Epithelial cell of proximal tubule (primary cell): ENCODE results near the gene FAM98B. TPM values are rescaled to one million over a fixed set of nuclear protein-coding genes. Genes with fewer than 3 reads are reported as not detected.
"Not testable (repeated sequence)": the region's sequence is repeated elsewhere in the genome, so short reads cannot be mapped to it uniquely, and the experiment has no call there.

Experiments
- DNase-seq: peaks from one replicate; pipeline ENCODE4 v3.0.0-alpha.2; 2011; ENCODE audit warnings: low read depth
- H3K4me3 ChIP-seq: 2 replicates; pipeline ENCODE4 v1.5.1; 2011; ENCODE audit warnings: low read depth, mild to moderate bottlenecking, low read length
- total RNA-seq: library from RNA; depleted of rRNA; stranded (reverse); fragments of >200 nt; gene quantifications from 2 replicates; pipeline ENCODE4 v1.2.3, GENCODE V29; 2015
- TF ChIP-seq, protein P1 (sequence below): conservative IDR thresholded peaks from 2 replicates; pipeline ENCODE4 v1.5.1; 2012; ENCODE audit warnings: low read depth, mild to moderate bottlenecking, low read length

Gene FAM98B
- total RNA-seq, 1 donor from 2014 or later, result 7.8 TPM

DNA sequence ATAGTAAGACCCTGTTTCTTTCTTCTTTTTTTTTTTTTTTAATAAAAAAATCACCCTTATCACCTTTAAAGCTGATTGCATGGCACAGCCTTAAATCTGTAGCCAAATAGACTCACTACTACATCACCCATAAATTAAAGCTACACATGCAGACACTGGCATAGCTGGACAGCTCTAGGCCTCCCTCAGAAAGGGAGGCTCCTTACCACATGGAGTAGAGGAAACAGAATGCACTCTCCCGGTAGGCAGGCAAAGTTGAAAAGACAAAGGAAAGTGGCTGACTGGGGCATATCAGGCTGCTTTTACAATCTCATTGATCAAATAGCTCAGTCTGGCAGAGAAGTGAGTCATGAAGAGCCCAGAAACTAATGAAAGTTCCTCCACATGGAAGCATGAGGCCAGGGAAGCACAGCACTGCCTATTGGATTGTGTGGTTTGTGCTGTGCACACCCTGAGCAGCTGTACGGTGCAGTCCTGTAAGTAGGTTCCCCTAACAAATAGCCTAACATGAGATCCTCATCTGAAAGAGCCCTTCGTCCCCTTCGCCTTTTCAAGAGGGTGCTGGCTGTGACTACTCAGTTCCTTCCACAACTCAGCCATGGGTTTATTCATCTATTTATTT is 32.7 kb upstream of the FAM98B start:
- DNase-seq, result no peak
- no peak overlapping the region for H3K4me3 ChIP-seq
- TF ChIP-seq, protein P1, sequence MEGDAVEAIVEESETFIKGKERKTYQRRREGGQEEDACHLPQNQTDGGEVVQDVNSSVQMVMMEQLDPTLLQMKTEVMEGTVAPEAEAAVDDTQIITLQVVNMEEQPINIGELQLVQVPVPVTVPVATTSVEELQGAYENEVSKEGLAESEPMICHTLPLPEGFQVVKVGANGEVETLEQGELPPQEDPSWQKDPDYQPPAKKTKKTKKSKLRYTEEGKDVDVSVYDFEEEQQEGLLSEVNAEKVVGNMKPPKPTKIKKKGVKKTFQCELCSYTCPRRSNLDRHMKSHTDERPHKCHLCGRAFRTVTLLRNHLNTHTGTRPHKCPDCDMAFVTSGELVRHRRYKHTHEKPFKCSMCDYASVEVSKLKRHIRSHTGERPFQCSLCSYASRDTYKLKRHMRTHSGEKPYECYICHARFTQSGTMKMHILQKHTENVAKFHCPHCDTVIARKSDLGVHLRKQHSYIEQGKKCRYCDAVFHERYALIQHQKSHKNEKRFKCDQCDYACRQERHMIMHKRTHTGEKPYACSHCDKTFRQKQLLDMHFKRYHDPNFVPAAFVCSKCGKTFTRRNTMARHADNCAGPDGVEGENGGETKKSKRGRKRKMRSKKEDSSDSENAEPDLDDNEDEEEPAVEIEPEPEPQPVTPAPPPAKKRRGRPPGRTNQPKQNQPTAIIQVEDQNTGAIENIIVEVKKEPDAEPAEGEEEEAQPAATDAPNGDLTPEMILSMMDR, result no peak

DNA sequence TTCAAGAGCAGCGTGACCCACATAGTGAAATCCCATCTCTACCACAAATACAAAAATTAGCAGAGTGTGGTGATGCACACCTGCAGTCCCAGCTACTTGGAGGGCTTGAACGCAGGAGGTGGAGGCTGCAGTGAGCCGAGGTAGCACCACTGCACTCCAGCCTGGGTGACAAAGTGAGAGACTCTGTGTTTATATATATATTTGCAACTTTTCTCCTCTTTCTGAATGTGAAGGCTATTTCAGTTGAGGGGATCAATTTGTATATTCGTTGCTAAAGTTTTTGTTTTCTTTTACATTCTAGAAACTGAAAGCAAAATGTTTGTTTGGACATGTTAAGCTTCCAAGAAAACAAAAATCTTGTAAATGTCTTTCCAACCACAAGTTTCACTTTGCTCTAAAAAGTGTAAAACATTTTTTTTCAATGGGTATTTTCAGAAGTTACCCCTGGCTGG is 29.8 kb upstream of the FAM98B start:
- TF ChIP-seq, protein P1, result no peak
- no peak for DNase-seq
- no peak overlapping the region for H3K4me3 ChIP-seq

DNA sequence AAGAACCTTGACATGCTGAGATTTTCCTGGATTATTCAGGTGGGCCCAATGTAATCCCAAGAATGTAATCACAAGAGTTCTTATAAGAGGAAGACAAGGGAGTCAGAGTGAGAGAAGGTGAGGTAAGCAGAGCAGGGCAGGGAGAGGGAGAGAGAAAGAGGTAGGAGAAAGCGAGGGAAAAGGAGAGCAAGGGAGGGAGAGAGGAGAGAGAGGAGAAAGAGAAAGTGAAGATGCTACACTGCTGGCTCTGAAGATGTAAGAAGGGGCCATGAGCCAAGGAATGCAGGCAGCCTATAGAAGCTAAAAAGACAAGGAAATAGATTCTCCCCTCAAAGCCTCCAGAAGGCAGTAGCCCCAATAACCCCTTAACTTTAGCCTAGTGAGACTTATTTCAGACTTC is 28.7 kb upstream of the FAM98B start:
- DNase-seq, result no peak
- TF ChIP-seq, protein P1, result no peak
- no peak overlapping the region for H3K4me3 ChIP-seq

DNA sequence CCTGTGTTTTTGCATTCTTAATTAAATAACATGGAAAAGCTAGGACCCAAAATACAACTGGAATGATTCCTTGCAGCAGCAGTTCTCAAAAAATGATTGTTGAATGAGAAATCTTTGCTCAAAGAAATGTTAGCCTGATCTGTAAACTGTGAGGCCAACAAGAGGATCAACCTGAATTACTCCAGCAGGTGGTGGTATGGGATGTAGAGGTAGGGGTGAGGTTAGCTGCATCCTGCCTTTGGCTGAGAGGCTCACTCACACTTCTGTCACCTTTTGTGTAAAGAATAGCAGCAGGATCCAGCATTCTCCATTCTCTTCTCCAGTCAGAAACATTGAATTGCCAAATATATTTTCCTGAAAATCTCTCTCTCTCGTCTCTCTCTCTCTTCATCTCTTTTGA is 26.5 kb upstream of the FAM98B start:
- H3K4me3 ChIP-seq, result no peak overlapping the region
- DNase-seq, result no peak
- TF ChIP-seq, protein P1, result no peak

DNA sequence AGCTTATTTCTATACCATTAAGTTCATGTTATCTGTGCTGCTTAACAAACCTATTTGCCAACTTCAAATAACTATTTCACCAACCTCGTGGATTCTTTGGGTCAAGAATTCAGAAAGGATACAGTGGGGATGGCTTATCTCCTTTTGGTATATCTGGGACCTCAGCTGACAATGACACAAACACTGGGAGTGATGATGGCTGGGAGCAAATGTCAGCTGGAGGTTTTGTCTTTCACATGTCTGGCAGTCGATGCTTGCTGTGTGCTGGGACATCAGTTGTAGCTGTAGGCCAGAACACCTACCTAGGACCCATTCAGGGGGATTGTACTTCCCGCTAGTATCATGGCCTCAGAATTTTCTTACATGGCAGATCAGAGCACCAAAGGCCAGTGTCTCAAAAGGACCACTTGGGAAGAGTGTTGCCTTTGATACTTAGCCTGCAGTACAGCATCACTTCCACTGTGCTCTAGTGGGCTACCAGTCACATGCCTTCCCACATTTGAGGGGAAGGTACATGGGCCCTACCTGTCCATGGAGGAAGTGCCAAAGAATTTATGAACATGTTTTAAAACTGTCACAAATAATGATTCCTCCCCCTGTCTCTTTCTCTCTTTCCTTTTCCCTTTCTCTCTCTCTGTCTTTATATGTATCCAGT is 23.7 kb upstream of the FAM98B start:
- TF ChIP-seq, protein P1, result no peak
- no peak overlapping the region for H3K4me3 ChIP-seq
- DNase-seq, result no peak

DNA sequence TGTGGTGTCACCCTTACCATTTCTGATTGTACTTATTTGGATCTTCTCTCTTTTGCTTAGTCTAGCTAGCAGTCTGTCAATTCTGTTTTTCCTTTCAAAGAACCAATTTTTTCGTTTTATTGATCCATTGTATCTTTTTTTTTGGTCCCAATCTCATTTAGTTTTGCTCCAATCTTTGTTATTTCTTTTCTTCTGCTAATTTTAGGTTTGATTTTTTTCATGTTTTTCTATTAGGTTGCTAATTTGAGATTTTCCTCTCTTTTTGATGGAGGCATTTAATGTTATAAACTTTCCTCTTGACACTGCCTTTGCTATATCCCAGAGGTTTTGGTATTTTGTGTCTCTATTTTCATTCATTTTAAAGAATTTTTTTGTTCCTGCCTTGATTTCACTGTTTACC is 16.9 kb upstream of the FAM98B start:
- H3K4me3 ChIP-seq, result no peak overlapping the region
- TF ChIP-seq, protein P1, result no peak
- DNase-seq, result no peak

DNA sequence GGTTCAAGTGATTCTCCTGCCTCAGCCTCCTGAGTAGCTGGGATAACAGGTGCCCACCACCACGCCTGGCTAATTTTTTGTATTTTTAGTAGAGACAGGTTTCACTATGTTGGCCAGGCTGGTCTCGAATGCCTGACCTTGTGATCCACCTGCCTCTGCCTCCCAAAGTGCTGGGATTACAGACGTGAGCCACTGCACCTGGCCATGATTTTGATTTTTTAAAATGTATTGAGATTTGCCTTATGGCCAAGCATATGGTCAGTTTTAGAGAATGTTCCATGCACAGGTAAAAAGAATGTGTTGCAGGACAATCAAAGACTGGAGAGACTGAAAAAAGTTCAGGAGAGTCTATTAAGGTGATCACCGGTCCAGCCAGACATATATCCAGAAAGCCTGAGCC is 16.3 kb upstream of the FAM98B start:
- DNase-seq, H3K4me3 ChIP-seq: not testable (repeated sequence)
